Smooth muscle cell (in vitro differentiated cells): ENCODE results near the gene TAPT1. TPM values are rescaled to one million over a fixed set of nuclear protein-coding genes. Genes with fewer than 3 reads are reported as not detected.

Experiments
- DNase-seq: peaks from one replicate; lab custom pipeline; 2025; ENCODE audit not compliant: unreplicated experiment; lab: John Stamatoyannopoulos, UW
- H2AFZ ChIP-seq: fragments of 200-600 bp; sonication (generic); 2 replicates; pipeline ENCODE4 v1.6.0; 2016; ENCODE audit warnings: antibody characterized with exemption, low read depth, mild to moderate bottlenecking
- H3F3A ChIP-seq: fragments of 200-600 bp; sonication (generic); 2 replicates; pipeline ENCODE4 v1.6.0; 2017; ENCODE audit warnings: antibody characterized with exemption, low read depth
- H3K27ac ChIP-seq: fragments of 200-600 bp; sonication (generic); 2 replicates; pipeline ENCODE4 v1.5.1; 2016; ENCODE audit warnings: low read depth, mild to moderate bottlenecking
- H3K27me3 ChIP-seq: fragments of 200-600 bp; sonication (generic); 2 replicates; pipeline ENCODE4 v1.6.1; 2016; ENCODE audit warnings: low read depth, mild to moderate bottlenecking
- H3K36me3 ChIP-seq: fragments of 200-600 bp; sonication (generic); 2 replicates; pipeline ENCODE4 v1.5.1; 2016; ENCODE audit warnings: low read depth
- H3K4me1 ChIP-seq: fragments of 200-600 bp; sonication (generic); 2 replicates; pipeline ENCODE4 v1.5.1; 2016; ENCODE audit warnings: low read depth
- H3K4me2 ChIP-seq: fragments of 200-600 bp; sonication (generic); 2 replicates; pipeline ENCODE4 v1.6.0; 2016; ENCODE audit warnings: mild to moderate bottlenecking
- H3K4me3 ChIP-seq: fragments of 200-600 bp; sonication (generic); 2 replicates; pipeline ENCODE4 v1.5.1; 2016; ENCODE audit warnings: mild to moderate bottlenecking
- H3K79me2 ChIP-seq: fragments of 200-600 bp; sonication (generic); 2 replicates; pipeline ENCODE4 v1.6.0; 2016; ENCODE audit warnings: low read depth, mild to moderate bottlenecking
- H3K9ac ChIP-seq: fragments of 200-600 bp; sonication (generic); 2 replicates; pipeline ENCODE4 v1.6.0; 2016; ENCODE audit warnings: low read depth
- H3K9me3 ChIP-seq: fragments of 200-600 bp; sonication (generic); replicated peaks from 2 replicates; pipeline ENCODE4 v1.5.1; 2016; ENCODE audit warnings: low read depth
- H4K20me1 ChIP-seq: fragments of 200-600 bp; sonication (generic); 2 replicates; pipeline ENCODE4 v1.6.0; 2016; ENCODE audit warnings: low read depth
- CTCF ChIP-seq: fragments of 200-600 bp; sonication (generic); IDR thresholded peaks from 2 replicates; pipeline ENCODE4 v1.5.1; 2017; ENCODE audit warnings: borderline replicate concordance, mild to moderate bottlenecking, antibody characterized with exemption; ENCODE audit not compliant: insufficient read depth, poor library complexity, severe bottlenecking
- WGBS: methylation state at CpG from one replicate; pipeline ENCODE4 v1.1.7; 2016; ENCODE audit warnings: low lambda C conversion rate; 5-methylcytosine and 5-hydroxymethylcytosine counted together
- polyA plus RNA-seq: library from polyadenylated mRNA; unstranded; fragments of >200 nt; fragmentation: Nextera tagmentation; extraction: Ambion mirVana; gene quantifications from 2 replicates; pipeline ENCODE4 v1.2.1, GENCODE V29; 2016
- total RNA-seq: library from RNA; depleted of rRNA; stranded (reverse); fragments of >200 nt; gene quantifications from 2 replicates; pipeline ENCODE4 v1.2.3, GENCODE V29; 2014

The TAPT1 gene
- total and polyA plus RNA-seq, 2 experiments from 2014 or later = 7.9 to 12.9 TPM

DNA sequence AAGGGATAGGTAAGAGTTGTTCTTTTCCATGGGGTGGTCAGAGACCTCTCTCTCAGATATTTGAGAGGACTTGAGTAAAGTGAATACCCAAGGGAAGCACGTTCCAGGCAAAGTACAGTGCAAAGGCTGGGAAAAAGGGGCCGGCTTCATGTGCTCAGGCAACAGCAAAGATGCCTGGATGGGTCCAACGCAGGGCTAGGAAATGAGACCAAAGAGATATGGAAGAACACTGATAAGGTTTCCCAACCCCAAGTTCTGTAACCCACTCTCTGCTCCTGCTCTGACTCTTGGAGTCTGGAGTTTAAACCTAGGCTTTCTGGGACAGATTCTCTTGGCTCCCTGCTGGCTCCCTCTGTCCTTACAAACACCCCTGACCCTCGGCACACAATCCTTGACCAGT lies 106.3 kb downstream of the TAPT1 start:
- no peak for DNase-seq
- no peaks in the 10 kb centered on the region for H3K9me3 ChIP-seq
- peaks cover 5% of the 10 kb centered on the region for H3K4me1 ChIP-seq
- no peaks in the 10 kb centered on the region for H3F3A ChIP-seq
- 85% methylated on average over 4 of the region's 4 CpGs for WGBS
- H3K79me2 ChIP-seq = no peaks in the 10 kb centered on the region
- H3K4me3 ChIP-seq = no peak overlapping the region
- H3K36me3 ChIP-seq = no peaks in the 10 kb centered on the region
- no peak overlapping the region for H3K27ac ChIP-seq
- H3K9ac ChIP-seq = no peak overlapping the region
- H4K20me1 ChIP-seq = no peaks in the 10 kb centered on the region
- H3K27me3 ChIP-seq = peaks cover 66% of the 10 kb centered on the region
- H3K4me2 ChIP-seq = no peak overlapping the region
- no peak overlapping the region for H2AFZ ChIP-seq
- no peak for TF ChIP-seq CTCF

DNA sequence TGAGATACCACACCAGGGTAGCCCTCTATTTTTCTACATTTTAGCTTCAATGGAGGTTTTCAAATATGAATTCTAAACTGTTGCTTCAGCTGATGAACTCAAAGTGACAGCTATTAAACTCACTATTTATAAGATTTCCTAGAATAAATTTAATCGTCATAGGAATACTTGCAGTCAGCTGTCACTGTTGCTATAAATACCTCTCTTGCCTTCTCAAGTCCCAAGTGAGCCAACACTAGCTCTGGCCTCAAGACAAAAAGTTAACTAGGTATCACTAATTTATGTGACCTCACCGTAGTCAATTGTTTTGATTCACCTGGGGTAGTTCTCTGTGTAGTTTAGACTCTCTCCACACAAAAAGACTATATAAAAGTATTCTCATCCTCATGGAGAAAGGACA lies 108.2 kb downstream of the TAPT1 start:
- WGBS = 92% methylated on average over 2 of the region's 2 CpGs
- no peak overlapping the region for H3K4me2 ChIP-seq
- no peak for TF ChIP-seq CTCF

GRCh38 chr4:16117164-16117563 lies 109.1 kb downstream of the TAPT1 start:
- Histone ChIP-seq H3K9ac (no peak overlapping the region), H4K20me1 (no peaks in the 10 kb centered on the region), H3K4me1 (no peaks in the 10 kb centered on the region), H3K36me3 (no peaks in the 10 kb centered on the region), H3K27me3 (peaks cover 58% of the 10 kb centered on the region), H3K27ac (no peak overlapping the region), H3K4me3 (no peak overlapping the region), H3K9me3 (no peaks in the 10 kb centered on the region), H3K4me2 (no peak overlapping the region), H3F3A (no peaks in the 10 kb centered on the region), H2AFZ (no peak overlapping the region), H3K79me2 (no peaks in the 10 kb centered on the region)
- no peak for TF ChIP-seq CTCF
- 82% methylated on average over 5 of the region's 5 CpGs for WGBS
- DNase-seq = no peak

More for the DNA sequence above, 108.2 kb downstream of the TAPT1 start:
- no peaks in the 10 kb centered on the region for H3K36me3 ChIP-seq
- no peak overlapping the region for H3K9ac ChIP-seq
- H4K20me1 ChIP-seq = no peaks in the 10 kb centered on the region
- no peaks in the 10 kb centered on the region for H3K79me2 ChIP-seq
- no peaks in the 10 kb centered on the region for H3F3A ChIP-seq
- no peak overlapping the region for H2AFZ ChIP-seq
- H3K4me1 ChIP-seq = no peaks in the 10 kb centered on the region
- no peak overlapping the region for H3K27ac ChIP-seq
- DNase-seq = no peak
- peaks cover 60% of the 10 kb centered on the region for H3K27me3 ChIP-seq
- H3K4me3 ChIP-seq = no peak overlapping the region
- no peaks in the 10 kb centered on the region for H3K9me3 ChIP-seq

GRCh38 chr4:16116493-16116990 lies 109.7 kb downstream of the TAPT1 start:
- Histone ChIP-seq H2AFZ (no peak overlapping the region), H3K27me3 (peaks cover 62% of the 10 kb centered on the region), H3K79me2 (no peaks in the 10 kb centered on the region), H3K9me3 (no peaks in the 10 kb centered on the region), H3K4me1 (no peaks in the 10 kb centered on the region), H3K9ac (no peak overlapping the region), H3K4me2 (no peak overlapping the region), H3F3A (no peaks in the 10 kb centered on the region), H3K4me3 (no peak overlapping the region), H4K20me1 (no peaks in the 10 kb centered on the region), H3K27ac (no peak overlapping the region), H3K36me3 (no peaks in the 10 kb centered on the region)
- 74% methylated on average over 3 of the region's 3 CpGs for WGBS
- no peak for DNase-seq
- TF ChIP-seq CTCF = no peak
